Measurements from ENCODE around the gene ECEL1. TPM values are rescaled to one million over a fixed set of nuclear protein-coding genes. Genes with fewer than 3 reads are reported as not detected.

ECEL1 gene
- total and polyA plus RNA-seq, 2 donors (not counting 1 experiment from before 2014, with no cell fraction given) = 0.47 TPM; not detected in 1

DNA sequence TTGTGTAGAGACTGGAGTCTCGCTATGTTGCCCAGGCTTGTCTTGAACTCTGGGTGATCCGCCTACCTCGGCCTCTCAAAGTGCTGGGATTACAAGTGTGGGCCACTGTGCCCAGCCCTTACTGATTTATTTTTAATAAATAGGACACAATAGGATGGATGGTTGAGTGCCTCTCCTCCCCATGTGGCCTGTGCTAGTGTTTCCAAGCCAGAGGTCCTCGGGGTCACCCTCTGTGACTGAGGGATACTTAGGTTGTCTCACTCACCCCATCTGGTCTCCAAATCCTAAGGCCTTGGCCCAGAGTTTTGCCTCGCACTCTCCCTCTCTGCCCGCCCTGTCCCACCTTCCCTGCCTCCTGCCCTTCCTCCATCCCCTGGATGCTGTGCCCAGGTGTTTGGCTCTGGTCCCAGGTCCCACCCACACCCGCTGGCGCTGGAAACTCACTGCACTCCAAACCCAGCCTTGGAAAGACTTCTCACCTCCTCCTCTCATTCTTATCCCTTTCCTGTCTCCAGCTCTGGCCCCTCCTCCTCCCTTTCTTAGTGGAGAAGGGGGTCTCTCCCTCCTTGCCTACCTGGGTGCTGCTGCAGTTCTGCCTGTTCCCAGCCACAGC is 4.7 kb upstream of the ECEL1 start:
- ChIA-PET CTCF (no interaction called here), POLR2A (no interaction called here)
- Mint-ChIP-seq H3K9me3 (ENCODE audit: insufficient read depth) (no peaks in the 10 kb centered on the region), H3K4me1 (peaks cover 6% of the 10 kb centered on the region), H3K4me3 (no peak overlapping the region), H3K27me3 (peaks cover 28% of the 10 kb centered on the region), H3K27ac (no peak overlapping the region)
- H4K20me1 ChIP-seq (ENCODE audit: control insufficient read depth, insufficient read depth, low read length, poor library complexity, severe bottlenecking) = no peaks in the 10 kb centered on the region
- H3K4me1 ChIP-seq (ENCODE audit: control insufficient read depth in 2 of 2, insufficient read depth in 2 of 2, low read length in 2 of 2) = peaks cover 0 to under 1% of the 10 kb centered on the region in 2 donors
- ATAC-seq (ENCODE audit: low read depth) (no peak), DNase-seq (no peak)
- no peaks in the 10 kb centered on the region for H3K9me3 ChIP-seq (ENCODE audit: control extremely low read depth in 1 of 3, control insufficient read depth in 2 of 3, insufficient read depth in 1 of 3, low read length in 2 of 3)
- intact Hi-C loops (cut with micrococcal nuclease) = no loop called here
- no peak overlapping the region for H3K27ac ChIP-seq (ENCODE audit: low read length in 2 of 2)
- no peaks in the 10 kb centered on the region for H3K79me2 ChIP-seq (ENCODE audit: control insufficient read depth, insufficient read depth, low read length)
- peaks cover 0 to 14% (median 0%) of the 10 kb centered on the region in 4 experiments for H3K27me3 ChIP-seq (replicated peaks in 1 of 4; ENCODE audit: control extremely low read depth in 1 of 4, control insufficient read depth in 3 of 4, insufficient read depth in 4 of 4, low read length in 3 of 4)
- H3K9ac ChIP-seq (ENCODE audit: low read length) = no peak overlapping the region
- no peak for TF ChIP-seq CTCF (IDR thresholded peaks at IDR 0.05)
- TF ChIP-seq EZH2 (IDR thresholded peaks at IDR 0.05; ENCODE audit: borderline replicate concordance, insufficient read depth, low read depth, low read length, poor library complexity, severe bottlenecking) = no peak
- no peak overlapping the region for H2AFZ ChIP-seq (ENCODE audit: insufficient read depth, low read depth, low read length, poor library complexity, severe bottlenecking)
- no peak overlapping the region for H3K4me3 ChIP-seq (ENCODE audit: control extremely low read depth in 1 of 5, extremely low read depth in 1 of 5, insufficient read depth in 1 of 5, low read depth in 2 of 5, low read length in 4 of 5)
- no peak overlapping the region for H3K4me2 ChIP-seq (replicated peaks; ENCODE audit: low read depth, low read length, poor library complexity, severe bottlenecking)
- no peaks in the 10 kb centered on the region for H3K36me3 ChIP-seq (replicated peaks in 1 of 2; ENCODE audit: control extremely low read depth in 1 of 2, control insufficient read depth in 1 of 2, extremely low read depth in 1 of 2, insufficient read depth in 2 of 2, low read length in 1 of 2)
- WGBS (ENCODE audit: insufficient coverage) = 82% methylated on average over 5 of the region's 8 CpGs

DNA sequence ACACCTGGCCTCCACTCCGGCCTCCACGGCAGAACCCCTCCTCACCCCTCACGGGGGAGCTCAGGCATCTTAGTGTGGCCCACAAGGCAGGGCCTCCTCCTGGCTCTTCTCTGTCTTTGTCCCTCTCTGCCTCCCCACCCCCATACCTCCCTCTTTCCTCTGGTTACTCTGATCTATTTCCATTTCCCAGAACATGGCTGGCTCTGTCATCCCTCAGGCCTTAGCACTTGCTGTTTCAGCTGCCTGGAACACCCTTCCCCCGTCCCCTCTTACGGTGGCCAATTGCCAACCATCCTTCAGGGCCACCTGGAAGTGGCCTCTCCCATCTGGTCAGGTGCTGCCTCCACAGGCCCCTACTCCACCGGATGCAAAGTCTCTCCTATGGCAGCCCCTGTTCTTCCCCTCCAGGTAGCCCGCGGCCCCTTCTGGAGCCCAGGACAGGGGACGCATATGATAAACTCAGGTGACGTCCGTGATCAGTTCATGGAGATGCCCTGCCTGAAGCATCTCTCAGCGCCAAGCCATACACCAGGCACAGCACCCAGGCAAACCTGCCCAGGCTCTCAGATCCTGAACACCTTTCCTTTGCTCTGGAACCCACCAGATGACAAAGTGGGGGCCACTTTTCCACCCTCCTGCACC is 3.6 kb upstream of the ECEL1 start:
- peaks cover 4 to 7% of the 10 kb centered on the region in 2 donors for H3K4me1 ChIP-seq (ENCODE audit: control insufficient read depth in 2 of 2, insufficient read depth in 2 of 2, low read length in 2 of 2)
- POLR2A ChIA-PET = no interaction called here
- peaks cover 28% of the 10 kb centered on the region for H3K27me3 Mint-ChIP-seq
- 98% methylated on average over 12 of the region's 12 CpGs for WGBS (ENCODE audit: insufficient coverage)
- H3K4me2 ChIP-seq (replicated peaks; ENCODE audit: low read depth, low read length, poor library complexity, severe bottlenecking) = no peak overlapping the region
- no peak for ATAC-seq (ENCODE audit: low read depth)
- no peak overlapping the region for H3K4me3 ChIP-seq (ENCODE audit: control extremely low read depth in 1 of 5, extremely low read depth in 1 of 5, insufficient read depth in 1 of 5, low read depth in 2 of 5, low read length in 4 of 5)
- peaks cover 6% of the 10 kb centered on the region for H3K4me1 Mint-ChIP-seq
- H3K27ac Mint-ChIP-seq = no peak overlapping the region
- H3K27me3 ChIP-seq (replicated peaks in 1 of 4; ENCODE audit: control extremely low read depth in 1 of 4, control insufficient read depth in 3 of 4, insufficient read depth in 4 of 4, low read length in 3 of 4) = peaks cover 0 to 19% (median 2%) of the 10 kb centered on the region in 4 experiments
- intact Hi-C loops (cut with micrococcal nuclease) = no loop called here
- TF ChIP-seq CTCF (IDR thresholded peaks at IDR 0.05) (no peak), EZH2 (IDR thresholded peaks at IDR 0.05; ENCODE audit: borderline replicate concordance, insufficient read depth, low read depth, low read length, poor library complexity, severe bottlenecking) (no peak)
- no peak overlapping the region for H3K9ac ChIP-seq (ENCODE audit: low read length)
- no peaks in the 10 kb centered on the region for H3K79me2 ChIP-seq (ENCODE audit: control insufficient read depth, insufficient read depth, low read length)
- no peaks in the 10 kb centered on the region for H3K9me3 Mint-ChIP-seq (ENCODE audit: insufficient read depth)
- no peak for DNase-seq
- no peak overlapping the region for H3K4me3 Mint-ChIP-seq
- H4K20me1 ChIP-seq (ENCODE audit: control insufficient read depth, insufficient read depth, low read length, poor library complexity, severe bottlenecking) = no peaks in the 10 kb centered on the region
- no peaks in the 10 kb centered on the region for H3K36me3 ChIP-seq (replicated peaks in 1 of 2; ENCODE audit: control extremely low read depth in 1 of 2, control insufficient read depth in 1 of 2, extremely low read depth in 1 of 2, insufficient read depth in 2 of 2, low read length in 1 of 2)
- no peak overlapping the region for H2AFZ ChIP-seq (ENCODE audit: insufficient read depth, low read depth, low read length, poor library complexity, severe bottlenecking)
- CTCF ChIA-PET = no interaction called here
- H3K9me3 ChIP-seq (ENCODE audit: control extremely low read depth in 1 of 3, control insufficient read depth in 2 of 3, insufficient read depth in 1 of 3, low read length in 2 of 3) = no peaks in the 10 kb centered on the region
- no peak overlapping the region for H3K27ac ChIP-seq (ENCODE audit: low read length in 2 of 2)

Data from B cell (primary cell).